ENCODE data around the gene CFLAR.

- TF ChIP-seq CTCF (IDR thresholded peaks at IDR 0.05) (no peak), MAX (IDR thresholded peaks at IDR 0.05; ENCODE audit: low read depth) (no peak), REST (IDR thresholded peaks at IDR 0.05; ENCODE audit: low read depth, low read length) (no peak), POLR2AphosphoS5 (IDR thresholded peaks at IDR 0.05; ENCODE audit: low read depth, low read length) (no peak), USF1 (IDR thresholded peaks at IDR 0.05; ENCODE audit: borderline replicate concordance, low read depth) (no peak), EZH2phosphoT487 (IDR thresholded peaks at IDR 0.05; ENCODE audit: borderline replicate concordance, low read depth) (no peak), USF2 (IDR thresholded peaks at IDR 0.05; ENCODE audit: borderline replicate concordance, low read depth, low read length) (no peak), YY1 (IDR thresholded peaks at IDR 0.05; ENCODE audit: low read depth) (no peak), TAF1 (IDR thresholded peaks at IDR 0.05; ENCODE audit: borderline replicate concordance, low read depth, low read length) (no peak), RFX5 (IDR thresholded peaks at IDR 0.05; ENCODE audit: low read length) (no peak), FOSL2 (IDR thresholded peaks at IDR 0.05; ENCODE audit: borderline replicate concordance, low read depth) (no peak), GATA2 (CRISPR knock-in tag; IDR thresholded peaks at IDR 0.05) (no peak)
These were observed 55.4 kb downstream of the CFLAR start for GRCh38 chr2:201171259-201171814.

Measured in SK-N-SH (cell line).